Neuron (in vitro differentiated cells): ENCODE data around the gene DMC1.
A peak's percentile ranks its signal among the peaks of the same experiment; 100 is the strongest.

ENCODE experiments used
- H2AFZ ChIP-seq: one replicate; pipeline ENCODE4 v1.6.1; 2013; ENCODE audit warnings: low read depth, mild to moderate bottlenecking, inconsistent platforms, low read length, moderate library complexity
- H3K27me3 ChIP-seq: one replicate; pipeline ENCODE4 v1.6.1; 2013; ENCODE audit warnings: low read length; ENCODE audit not compliant: insufficient read depth
- H3K36me3 ChIP-seq: one replicate; pipeline ENCODE4 v1.6.1; 2013; ENCODE audit warnings: low read length; ENCODE audit not compliant: insufficient read depth
- H3K4me1 ChIP-seq: one replicate; pipeline ENCODE4 v1.6.1; 2013; ENCODE audit warnings: low read length; ENCODE audit not compliant: insufficient read depth
- H3K4me3 ChIP-seq: 2 replicates; pipeline ENCODE4 v1.5.1; 2013; ENCODE audit warnings: mild to moderate bottlenecking, low read length, moderate library complexity
- H3K9me3 ChIP-seq: one replicate; pipeline ENCODE4 v1.6.1; 2013; ENCODE audit warnings: low read length

DMC1 gene

GRCh38 chr22:38549101-38549894, 20.7 kb downstream of the DMC1 start:
- H3K36me3 ChIP-seq = no peaks in the 10 kb centered on the region
- H3K9me3 ChIP-seq = no peaks in the 10 kb centered on the region
- H3K4me1 ChIP-seq = no peaks in the 10 kb centered on the region
- no peak overlapping the region for H3K4me3 ChIP-seq
- H2AFZ ChIP-seq = no peak overlapping the region
- no peaks in the 10 kb centered on the region for H3K27me3 ChIP-seq

GRCh38 chr22:38540701-38541100, 29.3 kb downstream of the DMC1 start:
- Histone ChIP-seq H3K4me3 (no peak overlapping the region), H3K27me3 (no peaks in the 10 kb centered on the region), H3K36me3 (no peaks in the 10 kb centered on the region), H3K4me1 (no peaks in the 10 kb centered on the region), H2AFZ (no peak overlapping the region), H3K9me3 (peaks cover 6% of the 10 kb centered on the region)

GRCh38 chr22:38531251-38531938, 38.6 kb downstream of the DMC1 start:
- H3K4me3 ChIP-seq = no peak overlapping the region
- H2AFZ ChIP-seq = peak overlapping the region; percentile 61
- H3K27me3 ChIP-seq = no peaks in the 10 kb centered on the region
- H3K9me3 ChIP-seq = no peaks in the 10 kb centered on the region
- H3K36me3 ChIP-seq = no peaks in the 10 kb centered on the region
- peaks cover 4% of the 10 kb centered on the region for H3K4me1 ChIP-seq

- Histone ChIP-seq H2AFZ (no peak overlapping the region), H3K27me3 (no peaks in the 10 kb centered on the region), H3K36me3 (no peaks in the 10 kb centered on the region), H3K9me3 (no peaks in the 10 kb centered on the region), H3K4me3 (no peak overlapping the region), H3K4me1 (no peaks in the 10 kb centered on the region)
These were observed 45.6 kb downstream of the DMC1 start for GRCh38 chr22:38524429-38524828.

- Histone ChIP-seq H3K36me3 (no peaks in the 10 kb centered on the region), H3K9me3 (no peaks in the 10 kb centered on the region), H2AFZ (no peak overlapping the region), H3K4me1 (no peaks in the 10 kb centered on the region), H3K4me3 (no peak overlapping the region), H3K27me3 (no peaks in the 10 kb centered on the region)
These were observed 46.5 kb downstream of the DMC1 start for GRCh38 chr22:38523479-38523878.

GRCh38 chr22:38523029-38523428, 47.0 kb downstream of the DMC1 start:
- Histone ChIP-seq H3K9me3 (no peaks in the 10 kb centered on the region), H3K27me3 (no peaks in the 10 kb centered on the region), H2AFZ (no peak overlapping the region), H3K4me3 (no peak overlapping the region), H3K36me3 (no peaks in the 10 kb centered on the region), H3K4me1 (no peaks in the 10 kb centered on the region)

- H3K27me3 ChIP-seq = no peaks in the 10 kb centered on the region
- H3K4me3 ChIP-seq = no peak overlapping the region
- no peaks in the 10 kb centered on the region for H3K4me1 ChIP-seq
- no peak overlapping the region for H2AFZ ChIP-seq
- H3K36me3 ChIP-seq = no peaks in the 10 kb centered on the region
- no peaks in the 10 kb centered on the region for H3K9me3 ChIP-seq
These were observed 50.3 kb downstream of the DMC1 start for GRCh38 chr22:38519453-38520250.

- Histone ChIP-seq H3K4me3 (no peak overlapping the region), H3K27me3 (no peaks in the 10 kb centered on the region), H3K36me3 (no peaks in the 10 kb centered on the region), H2AFZ (no peak overlapping the region), H3K9me3 (no peaks in the 10 kb centered on the region), H3K4me1 (no peaks in the 10 kb centered on the region)
These were observed 51.4 kb downstream of the DMC1 start for GRCh38 chr22:38518620-38519019.

GRCh38 chr22:38513063-38513462, 56.9 kb downstream of the DMC1 start:
- Histone ChIP-seq H3K4me3 (no peak overlapping the region), H3K9me3 (no peaks in the 10 kb centered on the region), H3K27me3 (no peaks in the 10 kb centered on the region), H3K36me3 (no peaks in the 10 kb centered on the region), H3K4me1 (no peaks in the 10 kb centered on the region), H2AFZ (no peak overlapping the region)

GRCh38 chr22:38510416-38510970, 59.5 kb downstream of the DMC1 start:
- H3K36me3 ChIP-seq = no peaks in the 10 kb centered on the region
- no peaks in the 10 kb centered on the region for H3K27me3 ChIP-seq
- H3K4me1 ChIP-seq = peaks cover 3% of the 10 kb centered on the region
- H2AFZ ChIP-seq = no peak overlapping the region
- no peaks in the 10 kb centered on the region for H3K9me3 ChIP-seq
- H3K4me3 ChIP-seq = no peak overlapping the region

GRCh38 chr22:38506118-38506962, 63.6 kb downstream of the DMC1 start, which contains the start of gene DDX17:
Gene DDX17, minus strand, starts transcription at chr22:38506311.
- no peaks in the 10 kb centered on the region for H3K27me3 ChIP-seq
- peak within 1 kb of the TSS; percentile 96 for H3K4me3 ChIP-seq
- no peaks in the 10 kb centered on the region for H3K9me3 ChIP-seq
- H3K36me3 ChIP-seq = peaks cover 37% of the 10 kb centered on the region
- H3K4me1 ChIP-seq = peaks cover 26% of the 10 kb centered on the region
- peak within 1 kb of the TSS; percentile 56 for H2AFZ ChIP-seq

GRCh38 chr22:38505541-38506117, 64.4 kb downstream of the DMC1 start:
- Histone ChIP-seq H3K4me1 (peaks cover 26% of the 10 kb centered on the region), H3K27me3 (no peaks in the 10 kb centered on the region), H2AFZ (no peak overlapping the region), H3K4me3 (peak overlapping the region; percentile 96), H3K36me3 (peaks cover 42% of the 10 kb centered on the region), H3K9me3 (no peaks in the 10 kb centered on the region)
